Stimulated activated CD8-positive, alpha-beta memory T cell treated with anti-CD3 and anti-CD28 coated beads, Interleukin-7, amount 100 ng/mL, for 48 hours (primary cell): Measurements from ENCODE around the gene CHD2.

ENCODE experiments used
- DNase-seq, 2 donors: peaks; one replicate each; pipeline ENCODE4 v3.0.0-alpha.2; 2020; ENCODE audit warnings: low read depth in 1 of 2; ENCODE audit errors: extremely low read depth in 1 of 2

The CHD2 gene

GRCh38 chr15:92954578-92954977 is 54.5 kb downstream of the CHD2 start:
- no peak for DNase-seq

DNA sequence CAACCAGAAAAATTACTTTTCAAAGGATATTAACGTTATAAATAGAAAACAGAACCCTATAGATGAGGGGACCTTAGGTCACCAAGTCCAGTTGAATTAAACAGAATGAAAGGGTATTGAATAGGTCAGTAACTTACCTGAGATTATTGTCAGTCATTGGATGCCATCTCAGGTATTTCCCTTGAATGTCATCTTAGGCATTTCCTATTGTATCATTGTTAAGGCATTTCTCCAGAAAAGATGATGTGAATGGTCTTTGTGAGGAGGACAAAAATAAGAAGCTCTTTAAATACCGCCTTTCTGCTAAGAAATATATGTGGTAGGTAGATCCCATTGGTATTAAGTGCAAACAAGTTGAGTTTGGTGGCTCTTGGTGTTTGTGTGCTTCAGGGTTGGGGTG is 55.6 kb downstream of the CHD2 start:
- DNase-seq: no peak

- DNase-seq: peak; percentile 7 to 62
Observed at GRCh38 chr15:92958105-92958504, 58.0 kb downstream of the CHD2 start.

GRCh38 chr15:92959219-92959618 is 59.1 kb downstream of the CHD2 start:
- no peak for DNase-seq

GRCh38 chr15:92960996-92961681 is 61.0 kb downstream of the CHD2 start:
- DNase-seq: no peak

- DNase-seq: no peak
Observed at GRCh38 chr15:92962914-92963313, 62.8 kb downstream of the CHD2 start.

GRCh38 chr15:92963794-92964193 is 63.7 kb downstream of the CHD2 start:
- no peak for DNase-seq

DNA sequence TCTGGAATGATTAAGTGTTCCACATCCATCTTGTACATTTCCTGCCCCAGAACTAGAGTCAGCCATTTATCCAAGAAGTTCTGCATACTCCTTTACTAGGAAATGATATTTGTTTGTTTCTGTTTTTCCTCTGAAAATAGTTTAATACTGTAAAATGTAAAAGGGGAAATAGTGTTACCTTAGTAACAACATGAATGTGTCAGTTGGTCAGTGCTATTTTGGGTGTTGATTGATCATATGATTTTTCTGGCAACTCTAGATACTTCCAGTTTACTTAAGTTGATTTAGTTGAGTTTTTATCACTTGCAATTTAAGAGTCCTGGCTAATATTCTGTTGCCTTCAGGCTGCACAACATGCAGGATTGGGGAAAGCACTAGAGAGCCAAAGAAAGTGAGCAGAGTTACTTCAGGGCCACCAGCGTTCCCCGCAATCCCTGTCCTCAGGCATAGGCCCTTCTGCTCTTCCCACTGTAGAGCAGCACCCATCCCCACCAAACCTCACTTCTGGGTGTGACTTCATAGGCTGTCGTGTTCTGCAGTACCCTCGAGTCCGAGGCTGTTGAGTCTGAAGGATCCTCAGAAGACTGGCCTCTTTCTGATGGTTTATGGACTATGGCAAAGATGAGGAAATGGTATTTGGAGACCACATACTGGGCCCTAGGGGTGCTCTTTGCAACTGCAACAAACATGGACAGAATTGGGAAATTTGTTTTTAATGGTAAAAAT is 69.0 kb downstream of the CHD2 start:
- no peak for DNase-seq

GRCh38 chr15:92970656-92971055 is 70.5 kb downstream of the CHD2 start:
- DNase-seq: no peak

DNA sequence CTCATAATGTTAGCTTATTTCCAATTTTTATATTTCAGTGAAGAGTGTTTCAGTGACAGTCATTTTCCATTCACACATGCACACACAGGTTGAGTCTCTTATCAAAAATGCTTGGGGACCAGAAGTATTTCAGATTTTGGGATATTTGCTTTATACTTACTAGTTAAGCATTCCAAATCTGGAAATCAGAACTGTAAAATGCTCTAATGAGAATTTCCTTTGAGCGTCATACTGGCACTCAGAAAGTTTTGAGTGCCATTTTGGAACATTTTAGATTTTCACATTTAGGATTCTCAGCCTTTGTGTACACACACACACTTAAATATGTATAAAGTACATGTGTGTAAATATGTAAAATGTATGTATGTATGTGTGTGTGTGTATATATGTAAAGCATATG is 71.0 kb downstream of the CHD2 start:
- DNase-seq: no peak

- DNase-seq: no peak
Observed at GRCh38 chr15:92971713-92972112, 71.6 kb downstream of the CHD2 start.

DNA sequence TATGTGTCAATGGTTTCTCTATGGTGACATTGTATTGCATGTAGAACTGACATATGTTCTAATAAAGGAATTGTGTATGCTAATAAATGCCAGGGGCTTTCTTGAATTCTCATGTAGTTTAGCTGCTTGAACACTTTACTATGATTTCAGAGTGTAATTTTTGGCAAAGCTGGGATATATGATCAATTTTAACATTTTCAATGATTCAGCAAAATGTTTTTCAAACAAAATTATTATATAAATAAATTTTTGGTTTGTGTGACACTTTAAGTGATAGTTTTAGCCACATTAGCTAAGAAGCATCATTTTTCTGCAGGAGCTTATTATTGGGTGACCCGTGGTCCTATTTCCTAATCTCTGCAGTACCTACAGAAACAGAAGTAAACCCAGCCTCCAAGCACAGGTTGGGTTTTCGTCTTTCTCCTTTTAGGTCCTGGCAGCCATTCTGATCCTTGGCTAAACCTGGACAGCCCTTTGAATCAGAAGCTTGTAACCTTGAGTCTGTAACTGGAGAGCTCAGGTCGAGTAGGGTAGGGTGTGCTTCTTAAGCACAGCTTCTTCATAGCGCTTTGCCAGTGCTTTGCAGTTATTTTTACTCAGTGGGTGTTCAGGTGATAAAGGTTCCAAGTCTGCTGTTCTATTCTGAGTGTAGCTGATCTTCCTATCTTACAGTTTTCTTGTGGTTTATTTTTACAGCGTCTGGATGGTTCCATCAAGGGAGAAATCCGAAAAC is 74.2 kb downstream of the CHD2 start:
- DNase-seq: no peak

- DNase-seq: no peak
Observed at GRCh38 chr15:92979011-92979701, 79.0 kb downstream of the CHD2 start.

- no peak for DNase-seq
Observed at GRCh38 chr15:92981333-92981732, 81.2 kb downstream of the CHD2 start.

- DNase-seq: no peak
Observed at GRCh38 chr15:92984161-92984560, 84.0 kb downstream of the CHD2 start.

- DNase-seq: no peak
Observed at GRCh38 chr15:92989470-92989869, 89.3 kb downstream of the CHD2 start.

GRCh38 chr15:92990031-92990430 is 89.9 kb downstream of the CHD2 start:
- no peak for DNase-seq

GRCh38 chr15:92992720-92993119 is 92.6 kb downstream of the CHD2 start:
- no peak for DNase-seq

DNA sequence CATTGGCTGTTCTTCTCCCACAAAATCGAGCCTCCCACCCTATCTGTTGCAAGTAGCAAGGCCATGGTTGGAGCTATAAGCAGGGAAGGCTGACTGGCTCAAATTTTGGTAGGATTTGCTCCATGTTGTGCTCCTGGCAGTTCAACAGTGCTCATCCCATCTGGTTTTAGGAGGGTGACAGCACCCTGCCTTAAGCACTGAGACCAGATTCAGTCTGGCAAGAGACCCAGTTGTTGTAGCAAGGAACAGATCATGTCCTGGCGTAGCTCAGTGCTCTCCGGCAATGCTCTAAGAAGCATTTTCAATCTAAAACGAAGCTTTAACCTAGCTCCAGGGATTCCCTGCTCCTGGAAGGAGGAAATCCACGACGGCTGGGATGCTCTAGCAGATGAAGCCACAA is 97.7 kb downstream of the CHD2 start:
- no peak for DNase-seq

DNA sequence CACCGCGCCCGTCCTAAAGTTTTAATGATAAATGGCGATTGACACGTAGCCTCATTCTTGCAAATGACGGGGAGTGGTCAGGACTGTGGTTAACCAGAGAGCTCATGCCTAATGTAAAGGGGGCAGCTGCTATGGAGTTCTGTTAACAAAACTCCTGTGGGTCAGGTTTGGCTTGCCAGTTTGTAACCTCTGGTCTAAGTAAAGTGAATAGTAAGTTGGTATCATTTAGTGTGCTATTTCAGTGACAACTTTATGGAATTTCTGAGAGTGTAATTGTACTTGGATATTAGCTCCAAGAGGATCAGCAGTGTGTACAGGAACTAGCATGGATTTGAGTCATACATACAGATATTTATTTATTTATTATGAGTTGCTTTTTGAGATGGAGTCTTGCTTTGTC is 101.0 kb downstream of the CHD2 start:
- no peak for DNase-seq

DNA sequence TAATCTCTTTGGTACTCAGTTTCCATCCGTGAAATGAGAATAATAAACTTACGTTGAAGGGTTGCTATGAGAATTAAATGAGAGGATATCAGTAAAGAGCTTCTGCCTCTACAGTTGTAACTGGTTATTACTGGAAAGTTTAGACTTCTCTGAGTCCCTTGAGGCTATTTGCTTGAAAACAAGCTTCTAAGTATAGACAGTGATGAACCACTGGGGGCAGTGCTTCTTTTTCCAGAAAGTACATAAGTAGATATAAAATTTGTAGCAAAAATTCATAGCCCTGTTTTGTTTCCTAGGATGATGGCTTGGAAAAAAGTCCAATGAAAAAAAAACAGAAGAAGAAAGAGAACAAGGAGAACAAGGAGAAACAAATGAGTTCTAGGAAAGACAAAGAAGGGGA is 101.8 kb downstream of the CHD2 start:
- DNase-seq: no peak
